HG02642 (cell line): ENCODE data around the gene ETV6.

ENCODE experiments used
- ATAC-seq: cut with Tn5 transposase; IDR thresholded peaks from one replicate; pipeline ENCODE4 v1.9.1; 2021; ENCODE audit warnings: mild to moderate bottlenecking; ENCODE audit not compliant: unreplicated experiment, poor library complexity

Gene ETV6

GRCh38 chr12:11731042-11731357, 81.5 kb downstream of the ETV6 start:
- ATAC-seq, result no peak

GRCh38 chr12:11731455-11731854, 82.0 kb downstream of the ETV6 start:
- ATAC-seq, result no peak

GRCh38 chr12:11732023-11732422, 82.5 kb downstream of the ETV6 start:
- ATAC-seq, result no peak

- ATAC-seq, result no peak
These were observed 83.2 kb downstream of the ETV6 start for GRCh38 chr12:11732715-11733114.

- no peak for ATAC-seq
These were observed 85.2 kb downstream of the ETV6 start for GRCh38 chr12:11734580-11735180.

GRCh38 chr12:11738450-11738849, 89.0 kb downstream of the ETV6 start:
- ATAC-seq, result no peak

GRCh38 chr12:11739980-11740577, 90.6 kb downstream of the ETV6 start:
- no peak for ATAC-seq

- ATAC-seq, result no peak
These were observed 92.1 kb downstream of the ETV6 start for GRCh38 chr12:11741434-11742092.

- no peak for ATAC-seq
These were observed 94.2 kb downstream of the ETV6 start for GRCh38 chr12:11743423-11744409.

- ATAC-seq, result no peak
These were observed 94.9 kb downstream of the ETV6 start for GRCh38 chr12:11744410-11744801.

- ATAC-seq, result no peak
These were observed 95.6 kb downstream of the ETV6 start for GRCh38 chr12:11745113-11745512.

GRCh38 chr12:11746024-11746771, 96.7 kb downstream of the ETV6 start:
- ATAC-seq, result peak; percentile 28

GRCh38 chr12:11746940-11747716, 97.7 kb downstream of the ETV6 start:
- ATAC-seq, result peak; percentile 40

- no peak for ATAC-seq
These were observed 98.5 kb downstream of the ETV6 start for GRCh38 chr12:11747969-11748368.

- no peak for ATAC-seq
These were observed 99.4 kb downstream of the ETV6 start for GRCh38 chr12:11748903-11749302.

- ATAC-seq, result peak; percentile 56
These were observed 100.6 kb downstream of the ETV6 start for GRCh38 chr12:11749943-11750690.

GRCh38 chr12:11752403-11753149, 103.1 kb downstream of the ETV6 start:
- ATAC-seq, result no peak

- no peak for ATAC-seq
These were observed 103.7 kb downstream of the ETV6 start for GRCh38 chr12:11753150-11753499.
